ENCODE results near the gene SLC16A8.

SLC16A8 gene

DNA sequence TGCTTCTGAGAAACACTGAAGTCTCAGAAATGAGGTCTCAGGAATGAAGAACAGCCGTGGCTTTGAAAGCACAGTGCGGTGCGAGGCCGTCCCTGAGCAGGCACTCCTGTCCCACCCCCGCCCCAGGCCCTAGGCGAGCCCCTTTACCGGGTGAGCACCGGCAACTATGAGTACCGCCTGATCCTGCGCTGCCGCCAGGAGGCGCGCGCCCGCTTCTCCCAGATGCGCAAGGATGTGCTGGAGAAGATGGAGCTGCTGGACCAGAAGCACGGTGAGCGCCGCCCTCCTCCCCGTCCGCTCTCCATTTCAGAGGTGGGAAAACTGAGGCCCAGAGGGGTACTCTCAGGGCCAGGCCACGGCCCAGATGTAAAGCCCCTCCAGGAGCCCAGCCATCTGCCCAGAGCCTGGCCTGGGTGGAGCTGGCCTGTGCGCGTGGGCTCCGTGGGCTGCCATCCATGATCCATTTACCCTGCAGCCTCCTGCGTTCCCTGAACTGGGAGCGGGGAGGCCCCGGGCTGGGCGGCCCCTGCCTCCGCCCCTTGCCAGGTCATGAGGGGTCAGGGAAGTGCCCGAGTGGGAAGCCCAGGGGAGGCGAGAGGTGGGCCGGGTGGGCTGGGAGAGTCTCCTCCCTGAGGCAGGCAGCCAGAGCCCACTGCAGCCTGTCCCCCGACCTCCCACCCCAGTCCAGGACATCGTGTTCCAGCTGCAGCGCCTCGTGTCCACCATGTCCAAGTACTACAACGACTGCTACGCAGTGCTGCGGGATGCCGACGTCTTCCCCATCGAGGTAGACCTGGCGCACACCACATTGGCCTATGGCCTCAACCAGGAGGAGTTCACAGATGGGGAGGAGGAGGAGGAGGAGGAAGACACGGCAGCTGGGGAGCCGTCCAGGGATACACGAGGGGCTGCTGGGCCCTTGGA lies 9.5 kb downstream of the SLC16A8 start:
- no peak for DNase-seq (ENCODE audit: low read depth in 2 of 2)

DNA sequence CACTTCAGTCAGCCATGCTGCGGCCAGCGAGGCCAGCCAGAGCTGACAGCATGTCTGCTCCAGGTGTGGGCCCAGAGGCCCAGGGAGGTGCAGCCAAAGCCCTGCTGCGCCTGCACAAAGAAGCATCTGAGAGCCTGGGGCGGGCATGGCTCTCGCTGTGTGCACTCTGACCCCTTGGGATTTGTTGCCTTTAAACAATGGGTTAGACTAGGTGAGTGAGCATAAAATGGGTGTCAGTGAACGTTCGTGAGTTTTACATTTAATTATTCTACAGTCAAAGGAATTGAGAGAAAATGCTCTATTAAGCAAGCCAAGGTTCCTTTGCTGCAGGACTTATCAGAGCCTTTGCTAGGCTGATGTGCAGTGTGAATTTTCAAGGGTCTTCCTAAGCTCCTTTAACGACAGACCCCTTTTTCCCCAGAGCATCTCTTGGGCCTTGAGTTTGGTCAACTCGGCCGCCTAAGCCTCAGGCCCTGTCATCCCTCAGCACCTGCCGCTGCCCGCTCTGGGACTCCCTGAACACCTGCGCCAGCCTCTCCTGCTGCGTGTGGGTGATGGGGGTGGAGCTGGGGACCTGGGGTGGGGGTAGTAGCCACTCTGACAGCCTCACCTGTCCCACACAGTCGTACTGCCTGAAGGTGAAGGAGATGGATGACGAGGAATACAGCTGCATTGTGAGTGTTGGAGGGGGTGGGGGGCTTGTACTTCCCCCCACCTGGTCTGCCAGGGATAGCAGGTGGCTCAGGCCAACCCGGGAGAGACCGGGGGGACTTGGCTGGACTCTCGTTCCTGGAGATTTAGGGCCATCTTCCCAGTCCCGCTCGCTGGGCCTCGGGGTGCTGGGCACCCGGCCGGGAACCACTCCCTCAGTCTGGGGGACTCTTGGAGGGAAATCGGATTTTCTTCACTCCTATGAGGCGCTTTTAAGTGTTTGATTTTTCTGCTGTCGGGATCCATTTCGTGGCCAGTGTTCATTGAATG lies 10.5 kb downstream of the SLC16A8 start:
- no peak for DNase-seq (ENCODE audit: low read depth in 2 of 2)

DNA sequence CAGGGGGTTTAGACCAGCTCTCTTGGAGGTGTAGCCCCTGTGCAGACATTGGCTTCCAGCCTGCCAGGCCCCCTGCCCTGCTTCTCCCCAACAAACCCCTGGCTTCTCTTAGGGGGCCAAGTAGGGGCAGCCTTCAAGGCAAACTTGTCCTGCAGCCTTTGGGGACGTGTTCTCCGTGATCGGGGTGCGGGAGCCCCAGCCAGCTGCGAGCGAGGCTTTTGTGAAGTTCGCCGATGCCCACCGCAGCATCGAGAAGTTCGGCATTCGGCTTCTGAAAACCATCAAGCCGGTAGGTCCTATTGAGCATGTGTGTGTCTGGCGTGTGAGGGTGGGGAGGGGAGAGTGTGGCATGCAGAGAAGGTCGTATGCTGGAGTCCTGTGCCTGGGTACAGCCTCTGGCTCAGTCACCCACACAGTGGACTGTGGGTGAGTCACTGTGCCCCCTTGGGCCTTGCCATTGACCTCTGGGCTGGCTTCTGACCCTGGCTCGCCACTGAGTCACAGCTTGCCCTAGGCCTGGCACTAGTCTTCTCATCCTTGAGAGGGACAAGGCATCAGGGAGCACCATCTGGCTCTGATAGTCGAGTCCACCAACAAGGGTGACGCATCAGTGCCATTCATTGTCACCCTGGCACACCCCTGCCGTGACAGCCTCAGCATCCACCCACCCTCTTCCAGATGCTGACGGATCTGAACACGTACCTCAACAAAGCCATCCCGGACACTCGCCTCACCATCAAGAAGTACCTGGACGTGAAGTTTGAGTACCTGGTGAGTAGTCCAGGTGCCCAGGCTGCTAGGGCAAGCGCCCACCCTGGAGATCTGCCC lies 11.4 kb downstream of the SLC16A8 start:
- DNase-seq (ENCODE audit: low read depth in 2 of 2) = no peak

DNA sequence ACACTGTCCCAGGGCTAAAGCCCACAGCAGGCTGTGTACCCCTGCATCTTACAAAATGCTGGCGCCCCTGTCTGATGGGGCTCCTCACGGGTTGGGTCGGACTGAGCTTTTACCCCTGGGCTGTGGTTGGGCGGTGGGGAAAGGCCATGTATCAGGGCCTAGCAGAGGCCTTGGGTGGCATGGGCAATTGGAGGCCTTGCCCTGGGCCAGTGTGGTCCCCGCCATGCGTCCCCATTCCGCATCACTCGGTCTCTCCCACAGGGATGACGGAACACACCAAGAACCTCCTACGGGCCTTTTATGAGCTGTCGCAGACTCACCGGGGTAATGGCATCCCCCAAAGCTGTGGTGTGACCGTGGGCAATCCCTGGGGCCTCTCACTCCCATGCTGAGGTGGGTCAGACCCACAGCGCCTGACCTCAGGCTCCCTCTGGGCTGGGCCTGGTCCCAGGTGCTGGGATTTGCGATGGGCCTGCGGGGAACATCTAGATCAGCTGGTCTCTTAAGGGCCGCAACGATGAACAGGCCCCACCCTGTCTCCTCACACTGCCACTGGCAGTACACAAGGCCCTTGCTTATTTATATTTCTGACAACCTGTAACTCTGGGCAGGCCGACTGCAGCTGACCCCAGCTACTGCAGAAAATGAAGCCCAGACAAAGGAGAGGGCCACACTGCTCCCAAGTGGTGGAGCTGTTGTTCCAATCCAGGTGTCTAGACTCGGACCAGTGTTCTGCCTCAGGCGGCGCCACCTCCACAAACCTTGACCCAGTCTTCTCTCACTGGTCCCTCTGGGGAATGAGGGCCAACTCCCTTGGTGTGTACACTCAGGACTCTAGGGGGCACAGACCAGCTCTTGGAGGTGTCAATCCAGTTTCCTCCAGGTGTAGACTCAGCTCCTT lies 12.3 kb downstream of the SLC16A8 start:
- DNase-seq (ENCODE audit: low read depth in 2 of 2) = no peak

DNA sequence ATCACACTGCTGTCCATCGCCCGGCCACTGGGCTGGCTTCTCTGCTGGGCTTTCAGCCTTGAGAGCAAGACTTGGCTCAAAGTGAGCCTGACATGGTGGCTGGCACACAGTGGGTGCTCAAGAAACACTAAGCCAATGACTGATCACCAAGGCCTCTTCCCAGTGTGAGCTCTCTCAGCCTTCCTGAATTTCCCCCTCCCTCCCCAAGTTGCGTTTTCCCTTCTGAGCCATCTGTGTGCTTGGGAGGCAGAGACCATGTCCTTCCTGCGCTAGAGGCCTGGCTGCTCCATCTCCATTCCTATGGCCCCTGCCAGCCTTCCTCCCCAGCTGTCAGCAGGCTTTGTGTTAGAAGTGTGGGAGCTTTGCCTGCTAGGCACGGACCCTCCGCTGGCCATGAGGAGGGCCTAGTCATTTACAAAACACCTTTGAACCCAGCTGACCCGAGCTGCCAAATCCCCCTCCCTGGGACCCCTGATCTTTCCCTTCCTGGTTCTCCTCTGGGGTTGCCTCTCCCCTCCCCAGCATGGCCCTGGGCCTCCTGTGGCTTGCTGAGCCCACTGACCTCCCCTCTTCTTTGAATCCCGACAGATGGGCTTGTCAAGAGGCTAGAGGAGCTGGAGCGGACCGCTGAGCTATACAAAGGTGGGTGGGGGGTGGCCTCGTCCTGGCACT lies 13.6 kb downstream of the SLC16A8 start:
- DNase-seq (ENCODE audit: low read depth in 2 of 2) = no peak

DNA sequence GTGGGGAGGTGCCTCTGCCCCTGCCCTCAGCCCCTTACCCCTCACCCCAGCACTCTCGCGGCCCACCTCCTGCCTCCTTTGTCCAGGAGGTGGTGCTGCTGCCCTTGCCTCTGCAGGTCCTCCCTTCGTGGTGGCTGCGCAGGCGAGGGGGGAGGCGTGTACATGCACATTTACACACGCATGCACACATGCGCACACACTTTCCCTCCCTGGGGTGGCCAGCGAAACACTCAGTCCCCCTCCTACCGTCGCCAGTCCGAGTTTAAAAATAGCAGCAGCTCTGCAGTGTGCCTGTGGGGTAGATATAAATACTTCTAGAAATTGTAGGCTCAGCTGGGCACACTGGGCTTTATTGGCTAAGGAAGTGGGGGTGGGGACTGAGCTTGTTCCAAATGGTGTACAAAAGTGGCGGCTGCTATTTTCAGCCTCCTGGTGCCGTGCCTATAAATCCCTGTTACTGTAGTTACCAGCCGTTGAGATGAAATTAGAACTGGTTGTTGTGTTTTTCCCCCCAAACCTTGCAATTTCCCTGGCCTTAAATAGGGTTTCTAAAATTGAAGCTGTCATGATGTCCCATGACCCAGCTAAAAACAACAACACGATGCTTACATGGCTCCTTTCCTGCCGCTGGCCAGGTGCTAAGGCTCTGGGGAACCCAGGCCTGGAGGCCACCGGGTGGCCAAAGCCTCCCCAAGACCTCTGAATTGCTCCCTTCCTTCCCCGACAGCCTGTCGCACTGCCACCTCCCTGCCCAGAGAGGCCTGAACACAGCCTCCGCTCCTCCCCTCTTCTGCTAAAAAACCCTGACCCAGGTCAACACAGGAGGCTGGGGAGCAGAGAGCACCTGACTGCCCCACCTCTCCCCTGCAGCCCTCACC lies 14.4 kb downstream of the SLC16A8 start:
- DNase-seq (ENCODE audit: low read depth in 2 of 2) = no peak

DNA sequence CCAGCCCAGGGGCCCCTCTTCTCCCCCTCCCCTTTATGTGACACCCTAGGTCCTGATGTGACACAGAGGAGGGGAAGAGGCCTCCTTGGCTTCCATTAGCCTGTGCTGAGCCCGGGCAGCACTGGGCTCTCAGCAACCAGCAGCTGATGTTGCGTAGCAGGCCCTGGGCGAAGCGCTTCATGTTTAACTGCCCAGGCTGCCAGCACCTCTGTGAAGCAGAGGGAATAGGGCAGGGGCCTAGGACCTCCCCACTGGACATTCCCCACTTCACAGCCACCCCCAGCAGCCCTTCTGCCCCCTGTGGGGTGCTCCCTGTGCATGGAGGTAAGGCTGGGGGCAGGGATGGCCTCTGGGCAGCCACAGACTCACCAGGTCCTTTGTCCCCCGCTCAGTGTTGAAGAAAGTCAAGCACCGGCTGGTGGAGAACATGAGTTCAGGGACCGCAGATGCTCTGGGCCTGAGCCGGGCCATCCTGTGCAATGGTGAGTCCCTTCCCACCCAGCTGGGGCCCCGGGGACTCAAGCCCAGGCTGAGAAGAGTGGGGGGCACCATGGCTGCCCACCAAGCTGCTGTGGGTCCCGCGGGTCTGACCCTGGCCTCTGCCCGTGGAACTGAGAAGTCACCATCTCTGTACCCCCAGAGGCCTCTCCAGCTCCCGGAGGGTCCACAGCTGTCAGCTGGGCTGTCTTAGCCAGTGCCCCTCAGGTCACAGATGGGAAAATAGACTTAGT lies 15.2 kb downstream of the SLC16A8 start:
- no peak for DNase-seq (ENCODE audit: low read depth in 2 of 2)

DNA sequence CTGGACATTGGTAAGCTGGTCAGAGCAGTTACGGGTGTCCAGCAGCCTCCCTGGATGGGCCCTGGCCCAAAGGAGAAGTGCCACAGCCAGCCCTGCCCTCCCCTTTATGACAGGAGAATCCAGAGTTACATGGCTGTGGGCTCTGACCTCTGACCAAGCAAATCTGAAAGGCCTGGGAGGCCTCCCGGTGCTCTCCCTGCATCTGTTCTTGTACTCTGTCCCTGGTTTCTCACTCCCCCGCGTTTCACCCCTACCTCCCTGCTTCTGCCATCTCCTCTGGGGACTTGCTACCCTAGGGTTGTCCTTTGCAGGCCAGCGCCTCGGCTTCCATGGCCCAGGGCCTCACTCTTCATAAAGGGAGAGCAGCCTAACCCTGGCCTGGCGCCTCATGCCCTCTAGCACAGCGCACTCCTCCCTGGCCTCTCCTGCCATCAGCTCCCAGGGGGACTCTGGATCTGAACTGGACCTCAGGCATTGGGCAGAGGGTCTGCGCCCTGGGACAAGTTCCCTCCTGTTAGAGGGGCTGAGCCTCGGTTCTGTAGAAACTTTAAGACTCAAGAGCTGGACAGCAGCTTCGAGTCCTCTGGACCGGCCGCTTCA lies 16.1 kb downstream of the SLC16A8 start:
- no peak for DNase-seq (ENCODE audit: low read depth in 2 of 2)

DNA sequence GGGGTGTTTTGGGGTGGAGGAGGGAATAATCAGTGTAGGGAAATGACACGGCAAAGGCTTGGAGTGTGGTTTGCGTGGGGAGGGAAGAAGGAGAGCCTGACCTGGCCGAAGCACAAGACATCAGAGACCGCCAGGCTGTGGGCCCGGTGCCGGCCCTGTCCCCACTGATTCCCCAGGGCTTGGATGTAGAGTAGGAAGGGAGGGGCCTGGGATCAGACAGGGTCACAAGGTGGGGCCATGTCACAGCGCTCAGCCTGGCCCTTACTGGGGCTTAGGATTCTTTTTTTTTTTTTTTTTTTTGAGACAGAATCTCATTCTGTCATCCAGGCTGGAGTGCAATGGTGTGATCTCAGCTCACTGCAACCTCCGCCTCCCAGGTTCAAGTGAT lies 17.0 kb downstream of the SLC16A8 start:
- no peak for DNase-seq (ENCODE audit: low read depth in 2 of 2)

DNA sequence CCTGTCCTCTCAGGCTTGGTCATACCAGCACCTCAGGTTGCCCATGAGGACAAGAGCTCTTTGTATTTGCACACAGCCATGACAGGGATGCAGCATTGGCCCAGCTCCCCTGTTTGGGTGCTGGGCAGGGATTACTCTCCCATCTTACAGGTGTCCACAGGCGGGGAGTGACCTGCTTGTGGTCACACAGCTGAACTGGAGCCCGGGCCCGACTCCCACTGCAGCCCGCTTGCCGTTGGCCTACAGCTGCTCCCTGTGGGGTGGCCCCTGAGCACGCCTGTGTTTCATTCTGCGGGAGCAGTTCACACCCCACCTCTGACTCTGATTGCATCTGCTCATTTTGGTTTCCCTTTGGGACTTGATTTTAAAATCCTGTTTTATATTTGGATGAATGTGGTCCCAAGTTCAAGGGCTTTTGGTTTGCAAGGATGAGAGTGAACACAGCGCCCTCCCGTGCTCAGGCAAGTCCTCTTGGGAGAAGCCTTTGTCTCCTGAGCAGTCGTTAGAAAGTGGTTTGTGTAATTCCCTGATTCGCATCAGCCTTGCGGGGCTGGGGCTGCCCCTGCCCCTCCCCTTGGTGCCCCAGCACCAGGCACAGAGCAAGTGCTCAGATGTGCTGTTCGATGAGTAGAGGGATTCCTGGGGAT lies 17.5 kb downstream of the SLC16A8 start:
- DNase-seq (ENCODE audit: low read depth in 2 of 2) = no peak

DNA sequence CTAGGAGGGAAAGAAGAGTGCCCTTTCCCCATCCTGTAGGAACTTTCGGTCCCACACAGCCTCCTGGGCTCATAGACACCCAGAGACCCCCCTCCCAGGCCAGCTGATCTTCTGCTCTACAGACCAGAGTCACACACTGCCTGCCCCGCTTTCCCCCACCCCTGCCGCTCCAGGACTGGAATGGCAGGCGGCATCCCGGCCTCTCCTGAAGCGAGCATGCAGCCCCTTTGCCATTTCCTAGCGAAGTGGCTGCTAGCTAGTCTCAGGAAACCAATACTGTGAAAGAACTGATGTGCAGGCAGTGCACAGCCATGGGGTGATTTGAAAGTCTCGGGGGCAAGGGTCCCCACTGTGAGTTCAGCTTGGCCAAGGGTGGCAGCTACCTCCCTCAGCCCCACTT lies 18.4 kb downstream of the SLC16A8 start:
- DNase-seq (ENCODE audit: low read depth in 2 of 2) = no peak

DNA sequence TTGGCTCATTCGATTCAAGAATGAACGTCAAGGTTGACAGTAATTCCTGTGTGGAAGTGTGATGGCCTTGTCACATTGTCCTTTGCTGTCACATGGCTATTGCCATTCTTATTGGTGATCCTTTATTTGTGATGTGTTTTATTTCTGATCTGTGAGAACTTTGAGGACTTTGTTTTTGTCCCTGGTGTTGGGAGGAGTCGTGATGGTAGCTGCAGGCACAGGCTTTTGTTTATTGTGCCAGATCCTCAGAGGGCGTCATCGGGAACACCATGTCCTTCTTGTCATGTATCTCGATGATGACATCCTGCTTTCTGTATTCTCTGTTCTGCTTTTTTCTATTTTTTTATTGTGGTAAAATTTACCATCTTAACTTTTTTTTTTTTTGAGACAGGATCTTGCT lies 21.2 kb downstream of the SLC16A8 start:
- DNase-seq (ENCODE audit: low read depth in 2 of 2) = no peak

DNA sequence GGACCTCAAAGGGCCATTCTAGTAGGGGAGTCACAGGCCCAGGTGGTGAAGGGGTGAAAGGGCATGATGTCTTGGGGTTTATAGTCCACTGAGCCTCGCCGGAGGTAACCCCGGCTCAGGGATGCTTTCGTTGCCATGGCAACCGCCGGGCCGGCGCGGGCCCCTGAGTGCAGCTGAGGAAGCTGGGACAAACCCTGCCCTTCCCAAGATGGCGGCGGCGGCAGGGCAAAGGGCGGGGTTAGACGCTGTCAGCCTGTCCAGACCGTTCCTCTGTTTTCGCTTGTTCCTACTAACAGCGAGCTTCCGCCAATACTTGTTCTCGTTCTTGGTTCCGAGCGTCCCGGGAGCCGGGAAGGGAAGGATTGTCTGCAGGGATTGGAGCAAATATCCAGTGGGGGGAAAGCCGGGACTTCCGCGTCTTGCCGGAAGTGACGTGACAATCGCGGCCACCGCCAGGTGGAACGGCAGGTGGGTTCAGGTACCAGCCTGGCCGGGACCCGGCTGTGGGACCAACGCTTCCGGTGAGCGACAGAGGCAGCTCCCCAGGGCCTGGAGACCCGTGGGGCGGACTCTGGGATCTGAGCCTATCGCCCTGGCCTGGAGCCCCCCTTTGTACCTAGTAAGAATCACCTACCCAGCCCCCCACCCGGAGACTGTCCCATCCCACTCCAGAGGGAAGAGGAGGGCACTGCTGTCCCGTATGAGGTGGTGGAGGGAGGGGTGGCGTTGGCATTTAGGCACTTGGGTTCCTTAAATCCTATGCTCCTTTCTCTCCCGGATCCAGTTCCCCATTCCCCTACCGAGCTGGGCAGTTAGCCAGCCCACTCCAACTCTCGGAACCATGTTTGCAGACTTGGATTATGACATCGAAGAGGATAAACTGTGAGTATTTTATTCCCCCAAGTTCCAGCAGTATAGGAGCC lies 26.8 kb downstream of the SLC16A8 start, which contains the start of gene PICK1:
Gene PICK1, plus strand, starts transcription at position 436 of the 923 bp plus-strand sequence. Its CDS starts 406 bp downstream, at position 842.
- DNase-seq (ENCODE audit: low read depth in 2 of 2) = peak; percentile 72

DNA sequence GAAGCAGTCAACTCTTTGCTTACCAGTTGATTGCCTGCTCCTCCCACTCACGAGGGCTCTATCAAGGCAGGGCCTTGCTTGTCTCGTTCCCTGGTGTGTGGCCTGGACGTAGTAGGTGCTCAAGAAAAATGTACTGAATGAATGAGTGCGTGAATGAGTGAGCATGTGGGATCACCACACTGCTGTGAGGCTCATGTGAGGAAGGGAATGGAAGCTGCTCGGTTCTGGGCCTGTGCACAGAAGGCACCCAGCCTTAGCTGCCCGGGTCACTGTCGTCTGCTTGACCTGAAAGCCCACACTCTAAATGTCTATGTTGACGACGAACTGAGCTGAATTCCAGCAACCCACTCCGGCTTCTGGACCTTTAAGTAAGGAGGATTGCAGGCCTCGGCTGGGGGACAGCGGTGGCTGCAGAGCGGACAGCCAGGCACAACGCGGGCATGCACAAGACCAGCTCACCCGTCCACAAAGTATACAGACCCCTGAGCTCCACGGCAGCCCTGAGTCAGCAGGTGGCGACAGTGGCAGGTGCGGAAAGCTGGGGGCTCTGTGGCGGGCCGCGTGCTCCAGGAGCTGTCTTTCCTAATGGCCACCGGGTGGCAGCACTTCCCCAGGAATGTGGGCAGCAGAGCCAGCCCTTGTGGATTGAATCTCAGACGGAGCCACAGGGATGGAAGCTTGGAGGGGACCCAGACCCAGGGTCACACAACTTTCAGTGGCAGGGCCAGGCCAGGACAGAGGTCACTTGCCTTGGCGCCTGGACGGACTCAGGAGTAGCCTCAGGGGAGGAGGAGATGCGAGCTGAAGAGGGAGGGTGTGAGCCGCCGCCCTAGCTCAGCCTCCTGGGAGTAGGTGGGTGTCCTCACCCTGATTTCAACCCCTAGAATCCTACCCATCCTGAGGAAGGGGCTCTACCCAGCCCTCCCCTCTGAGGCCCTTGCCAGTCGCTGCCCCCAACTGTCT lies 31.8 kb downstream of the SLC16A8 start:
- peak; percentile 46 for DNase-seq (ENCODE audit: low read depth in 2 of 2)

DNA sequence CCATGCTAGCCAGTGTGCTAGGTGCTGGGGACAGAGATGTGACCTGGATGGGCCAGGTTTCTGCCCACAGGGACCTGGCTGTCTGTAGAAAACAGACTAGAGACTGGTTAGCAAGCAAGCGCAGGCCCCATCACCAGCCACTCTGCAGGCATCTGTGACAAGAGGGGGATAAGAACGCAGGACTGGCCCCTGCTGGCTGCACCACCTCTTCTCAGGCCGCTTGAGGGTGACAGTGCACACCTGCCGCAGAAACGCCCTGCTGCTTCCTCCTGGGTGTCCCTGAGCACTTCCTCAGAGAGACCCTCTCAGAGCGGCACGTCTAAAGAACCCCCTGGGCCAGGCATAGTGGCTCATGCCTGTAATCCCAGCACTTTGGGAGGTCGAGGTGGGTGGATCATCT lies 32.7 kb downstream of the SLC16A8 start:
- no peak for DNase-seq (ENCODE audit: low read depth in 2 of 2)

Measured in fibroblast of skin of left quadriceps (primary cell).